ENCODE data around the gene HEMK1. TPM values are rescaled to one million over a fixed set of nuclear protein-coding genes. Genes with fewer than 3 reads are reported as not detected.

HEMK1 gene
- total and polyA plus RNA-seq, 7 donors, result 6.1 to 16.2 (median 10.0) TPM

- DNase-seq (peak; percentile 48 to 75), ATAC-seq (peak; percentile 17 to 46 (median 21))
- H3K36me3 ChIP-seq (ENCODE audit: insufficient read depth in 1 of 2, low read depth in 1 of 2), result peaks cover 4 to 20% of the 10 kb centered on the region in 2 donors
- 41 to 62% (median 44%) methylated on average over 4 to 6 of the region's 6 CpGs for WGBS, 3 donors
- intact Hi-C loops (cut with DNase I), result loop anchor here (2.0 to 10.0 kb wide), 4 partner anchors 37 to 774 kb away; partner anchors contain the start of genes MANF (in 1 of the 2) and RBM15B (in 1 of the 2)
- no peaks in the 10 kb centered on the region for H3K9me3 ChIP-seq
- H3K27ac ChIP-seq, result peak overlapping the region; percentile 99
- no peaks in the 10 kb centered on the region for H3K27me3 ChIP-seq (ENCODE audit: insufficient read depth in 3 of 3, low read length in 2 of 3)
- peaks cover 41% of the 10 kb centered on the region for H3K4me1 ChIP-seq
- no peak for TF ChIP-seq CTCF (IDR thresholded peaks at IDR 0.05)
- peak overlapping the region; percentile 98 for H3K4me3 ChIP-seq
Observed at GRCh38 chr3:50617911-50618481, 48.7 kb downstream of the HEMK1 start.

GRCh38 chr3:50620420-50620819 lies 51.1 kb downstream of the HEMK1 start:
- no peak for TF ChIP-seq CTCF (IDR thresholded peaks at IDR 0.05)
- Histone ChIP-seq H3K9me3 (no peaks in the 10 kb centered on the region), H3K4me3 (peak overlapping the region; percentile 21), H3K4me1 (peaks cover 61% of the 10 kb centered on the region), H3K36me3 (ENCODE audit: insufficient read depth in 1 of 2, low read depth in 1 of 2) (peaks cover 4 to 20% of the 10 kb centered on the region in 2 donors), H3K27ac (peak overlapping the region; percentile 99), H3K27me3 (ENCODE audit: insufficient read depth in 3 of 3, low read length in 2 of 3) (no peaks in the 10 kb centered on the region)
- DNase-seq (peak; percentile 31 to 72), ATAC-seq (peak in 3 of 4 donors; percentile 4 to 16 (median 15))
- intact Hi-C loops (cut with DNase I), result no loop called here
- WGBS, 3 donors, result 30 to 42% (median 42%) methylated on average over 1 of the region's 1 CpG

GRCh38 chr3:50620820-50621219 lies 51.5 kb downstream of the HEMK1 start:
- Histone ChIP-seq H3K9me3 (no peaks in the 10 kb centered on the region), H3K27ac (peak overlapping the region; percentile 99), H3K36me3 (ENCODE audit: insufficient read depth in 1 of 2, low read depth in 1 of 2) (peaks cover 4 to 20% of the 10 kb centered on the region in 2 donors), H3K27me3 (ENCODE audit: insufficient read depth in 3 of 3, low read length in 2 of 3) (no peaks in the 10 kb centered on the region), H3K4me1 (peaks cover 64% of the 10 kb centered on the region), H3K4me3 (peak overlapping the region; percentile 21)
- ATAC-seq (no peak), DNase-seq (no peak)
- intact Hi-C loops (cut with DNase I), result no loop called here
- WGBS, 3 donors, result 20 to 36% (median 20%) methylated on average over 4 of the region's 4 CpGs
- TF ChIP-seq CTCF (IDR thresholded peaks at IDR 0.05), result no peak

GRCh38 chr3:50622881-50623280 lies 53.6 kb downstream of the HEMK1 start:
- peaks cover 84% of the 10 kb centered on the region for H3K4me1 ChIP-seq
- 75 to 90% (median 82%) methylated on average over 3 of the region's 3 CpGs for WGBS, 3 donors
- DNase-seq (no peak), ATAC-seq (no peak)
- peaks cover 4 to 20% of the 10 kb centered on the region in 2 donors for H3K36me3 ChIP-seq (ENCODE audit: insufficient read depth in 1 of 2, low read depth in 1 of 2)
- TF ChIP-seq CTCF (IDR thresholded peaks at IDR 0.05), result no peak
- H3K27ac ChIP-seq, result peak overlapping the region; percentile 88
- intact Hi-C loops (cut with DNase I), result no loop called here
- no peak overlapping the region for H3K4me3 ChIP-seq
- H3K27me3 ChIP-seq (ENCODE audit: insufficient read depth in 3 of 3, low read length in 2 of 3), result no peaks in the 10 kb centered on the region
- H3K9me3 ChIP-seq, result no peaks in the 10 kb centered on the region

Measured in psoas muscle (tissue), 8 donors.